A673 (cell line): Measurements from ENCODE around the gene TEKTIP1. TPM values are rescaled to one million over a fixed set of nuclear protein-coding genes. Genes with fewer than 3 reads are reported as not detected.

Source experiments
- BruUV-seq: library from RNA; stranded (reverse); fragments of 400-500 nt; replicated peaks from 2 replicates; lab custom pipeline; 2021; lab: Mats Ljungman, UMichigan
- CTCF ChIA-PET: fragments of 300-600 bp; sonication (Branson Sonifier 250); formaldehyde crosslinking; loops from one replicate; lab custom pipeline; 2022; ENCODE audit warnings: antibody characterized with exemption; lab: Charles Lee
- POLR2A ChIA-PET: fragments of 300-600 bp; sonication (Branson Sonifier 250); formaldehyde crosslinking; loops from one replicate; lab custom pipeline; 2022; ENCODE audit warnings: antibody characterized with exemption; ENCODE audit not compliant: low non-redundant PET; lab: Charles Lee
- DNase-seq: peaks from one replicate; pipeline ENCODE4 v3.0.0-alpha.2; 2015; ENCODE audit warnings: low spot score
- H3K27ac ChIP-seq: fragments of 200-600 bp; sonication (generic); 2 replicates; pipeline ENCODE4 v1.5.1; 2016; ENCODE audit warnings: mixed run types, low read depth, mild to moderate bottlenecking, mixed read lengths, antibody characterized with exemption, low read length; ENCODE audit not compliant: poor library complexity, severe bottlenecking
- H3K27me3 ChIP-seq: fragments of 200-600 bp; sonication (generic); replicated peaks from 2 replicates; pipeline ENCODE4 v1.6.1; 2017; ENCODE audit warnings: mixed run types, low read depth, mild to moderate bottlenecking, mixed read lengths, antibody characterized with exemption, low read length; ENCODE audit not compliant: insufficient read depth, poor library complexity
- H3K36me3 ChIP-seq: fragments of 200-600 bp; sonication (generic); 2 replicates; pipeline ENCODE4 v1.6.1; 2016; ENCODE audit warnings: mixed run types, mild to moderate bottlenecking, mixed read lengths, antibody characterized with exemption, low read length; ENCODE audit not compliant: insufficient read depth, poor library complexity, severe bottlenecking
- H3K4me1 ChIP-seq: fragments of 200-600 bp; sonication (generic); 2 replicates; pipeline ENCODE4 v1.6.1; 2017; ENCODE audit warnings: mixed run types, mild to moderate bottlenecking, mixed read lengths, antibody characterized with exemption, low read length; ENCODE audit not compliant: insufficient read depth, poor library complexity, severe bottlenecking
- H3K4me3 ChIP-seq: fragments of 200-600 bp; sonication (generic); 2 replicates; pipeline ENCODE4 v1.5.1; 2016; ENCODE audit warnings: low read depth, mixed run types, mild to moderate bottlenecking, mixed read lengths, low read length; ENCODE audit not compliant: poor library complexity, severe bottlenecking
- H3K9me3 ChIP-seq: fragments of 200-600 bp; sonication (generic); 2 replicates; pipeline ENCODE4 v1.6.1; 2016; ENCODE audit warnings: mixed run types, low read depth, mild to moderate bottlenecking, mixed read lengths, antibody characterized with exemption, low read length; ENCODE audit not compliant: poor library complexity, severe bottlenecking
- EZH2 ChIP-seq: fragments of 200-600 bp; sonication (generic); IDR thresholded peaks from 2 replicates; pipeline ENCODE4 v1.6.1; 2017; ENCODE audit warnings: borderline replicate concordance, low read depth, mild to moderate bottlenecking, mixed read lengths, antibody characterized with exemption, low read length; ENCODE audit not compliant: poor library complexity, severe bottlenecking
- intact Hi-C: fragments of 100-400 bp; cut with micrococcal nuclease; formaldehyde crosslinking; loops from one replicate; pipeline ENCODE4 v1.10.0; 2022; ENCODE audit not compliant: unreplicated experiment
- total RNA-seq: library from RNA; stranded (reverse); gene quantifications from 2 replicates; pipeline ENCODE4 v1.2.3, GENCODE V29; 2021
- TF ChIP-seq, protein P1 (sequence below): fragments of 300-800, 200-600 bp; sonication (generic); conservative IDR thresholded peaks from 2 replicates; pipeline ENCODE4 v1.5.1; 2017; ENCODE audit warnings: low read depth, mild to moderate bottlenecking, antibody characterized with exemption, low read length, moderate library complexity, mixed read lengths

The TEKTIP1 gene
- total RNA-seq, 1 experiment from 2014 or later = 4.2 TPM

DNA sequence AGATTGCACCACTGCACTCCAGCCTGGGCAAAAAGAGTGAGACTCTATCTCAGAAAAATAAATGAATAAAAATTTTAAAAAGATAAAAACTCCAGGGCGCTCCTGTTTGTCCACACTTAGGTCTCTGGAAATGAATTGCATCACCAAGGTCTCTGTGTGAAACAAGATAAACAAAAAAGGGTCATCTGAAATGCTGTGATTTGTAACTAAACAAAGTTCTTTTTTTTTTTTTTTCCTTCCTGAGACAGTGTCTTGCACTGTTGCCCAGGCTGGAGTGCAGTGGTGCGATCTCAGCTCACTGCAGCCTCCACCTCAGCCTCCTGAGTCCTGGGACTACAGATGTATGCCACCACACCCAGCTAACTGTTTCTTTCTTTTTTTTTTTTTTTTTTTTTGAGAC is 21.3 kb upstream of the TEKTIP1 start:
- Histone ChIP-seq H3K27ac (no peak overlapping the region), H3K9me3 (no peaks in the 10 kb centered on the region), H3K27me3 (no peaks in the 10 kb centered on the region), H3K4me1 (no peaks in the 10 kb centered on the region), H3K36me3 (peaks cover 2% of the 10 kb centered on the region), H3K4me3 (no peak overlapping the region)
- no TSS peak for BruUV-seq
- TF ChIP-seq EZH2 = no peak
- TF ChIP-seq, protein P1, sequence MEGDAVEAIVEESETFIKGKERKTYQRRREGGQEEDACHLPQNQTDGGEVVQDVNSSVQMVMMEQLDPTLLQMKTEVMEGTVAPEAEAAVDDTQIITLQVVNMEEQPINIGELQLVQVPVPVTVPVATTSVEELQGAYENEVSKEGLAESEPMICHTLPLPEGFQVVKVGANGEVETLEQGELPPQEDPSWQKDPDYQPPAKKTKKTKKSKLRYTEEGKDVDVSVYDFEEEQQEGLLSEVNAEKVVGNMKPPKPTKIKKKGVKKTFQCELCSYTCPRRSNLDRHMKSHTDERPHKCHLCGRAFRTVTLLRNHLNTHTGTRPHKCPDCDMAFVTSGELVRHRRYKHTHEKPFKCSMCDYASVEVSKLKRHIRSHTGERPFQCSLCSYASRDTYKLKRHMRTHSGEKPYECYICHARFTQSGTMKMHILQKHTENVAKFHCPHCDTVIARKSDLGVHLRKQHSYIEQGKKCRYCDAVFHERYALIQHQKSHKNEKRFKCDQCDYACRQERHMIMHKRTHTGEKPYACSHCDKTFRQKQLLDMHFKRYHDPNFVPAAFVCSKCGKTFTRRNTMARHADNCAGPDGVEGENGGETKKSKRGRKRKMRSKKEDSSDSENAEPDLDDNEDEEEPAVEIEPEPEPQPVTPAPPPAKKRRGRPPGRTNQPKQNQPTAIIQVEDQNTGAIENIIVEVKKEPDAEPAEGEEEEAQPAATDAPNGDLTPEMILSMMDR = no peak
- CTCF ChIA-PET = no interaction called here
- intact Hi-C loops = no loop called here
- DNase-seq = no peak
- POLR2A ChIA-PET = no interaction called here

DNA sequence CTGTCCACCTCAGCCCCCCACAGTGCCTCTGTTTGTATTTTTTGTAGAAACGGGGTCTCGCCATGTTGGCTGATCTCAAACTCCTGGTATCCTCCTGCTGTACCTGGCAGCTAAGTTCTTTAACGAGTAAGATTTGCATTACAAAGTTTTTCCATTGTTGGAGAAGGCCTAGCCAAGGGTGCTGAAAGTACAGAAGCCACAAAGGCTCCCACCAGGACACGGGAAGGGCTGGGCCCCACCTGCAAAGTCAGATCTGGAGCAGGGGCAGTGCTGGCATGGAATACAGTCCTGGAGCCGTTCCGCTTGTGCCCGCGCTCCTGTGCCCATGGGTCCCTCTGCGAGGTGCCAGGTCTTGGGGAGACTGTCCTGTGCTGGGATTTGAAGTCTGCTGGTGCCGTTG is 20.7 kb upstream of the TEKTIP1 start:
- Histone ChIP-seq H3K4me1 (no peaks in the 10 kb centered on the region), H3K4me3 (no peak overlapping the region), H3K9me3 (no peaks in the 10 kb centered on the region), H3K27me3 (no peaks in the 10 kb centered on the region), H3K36me3 (peaks cover 6% of the 10 kb centered on the region), H3K27ac (no peak overlapping the region)
- intact Hi-C loops = no loop called here
- BruUV-seq = no TSS peak
- ChIA-PET CTCF (no interaction called here), POLR2A (interaction anchor here (0.5 kb wide), 1 partner anchor 863 kb away, joined by 6 read pairs; no protein-coding TSS in a partner anchor)
- TF ChIP-seq, protein P1 = no peak
- TF ChIP-seq EZH2 = no peak
- DNase-seq = no peak

DNA sequence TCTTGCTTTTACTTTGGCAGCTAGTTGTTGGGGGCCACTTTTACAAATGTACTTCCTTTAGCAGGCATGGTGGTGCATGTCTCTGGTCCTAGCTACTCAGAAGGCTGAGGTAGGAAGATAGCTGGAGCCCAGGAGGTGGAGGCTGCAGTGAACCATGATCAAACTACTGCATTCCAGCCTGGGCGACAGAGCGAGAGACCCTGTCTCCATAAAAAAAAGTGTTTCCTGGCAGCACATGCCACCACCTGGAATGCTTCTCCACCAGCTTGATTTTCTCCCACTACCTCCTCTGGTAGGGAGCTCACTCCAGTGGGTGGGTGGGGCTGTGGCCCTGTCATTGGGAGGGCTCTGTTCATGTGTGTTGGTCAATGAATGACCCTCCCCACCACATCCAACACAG is 20.3 kb upstream of the TEKTIP1 start:
- Histone ChIP-seq H3K9me3 (no peaks in the 10 kb centered on the region), H3K27ac (no peak overlapping the region), H3K27me3 (no peaks in the 10 kb centered on the region), H3K4me3 (no peak overlapping the region), H3K4me1 (no peaks in the 10 kb centered on the region), H3K36me3 (peaks cover 10% of the 10 kb centered on the region)
- DNase-seq = no peak
- BruUV-seq = no TSS peak
- TF ChIP-seq, protein P1 = no peak
- TF ChIP-seq EZH2 = no peak
- intact Hi-C loops = no loop called here
- ChIA-PET CTCF (no interaction called here), POLR2A (interaction anchor here (0.5 kb wide), 1 partner anchor 863 kb away, joined by 6 read pairs; no protein-coding TSS in a partner anchor)
